GM19351 (cell line): ENCODE measurements around the gene SEZ6.

ENCODE experiments used
- ATAC-seq: cut with Tn5 transposase; IDR thresholded peaks from one replicate; pipeline ENCODE4 v1.9.1; 2021; ENCODE audit warnings: mild to moderate bottlenecking, moderate library complexity; ENCODE audit not compliant: unreplicated experiment

SEZ6 gene

GRCh38 chr17:28977659-28978355 is 28.0 kb downstream of the SEZ6 start:
- ATAC-seq, result no peak

GRCh38 chr17:28975646-28976045 is 30.2 kb downstream of the SEZ6 start:
- no peak for ATAC-seq

GRCh38 chr17:28975031-28975430 is 30.8 kb downstream of the SEZ6 start:
- ATAC-seq, result no peak

- no peak for ATAC-seq
Measured at GRCh38 chr17:28974451-28974850, 31.4 kb downstream of the SEZ6 start.

- ATAC-seq, result no peak
Measured at GRCh38 chr17:28973425-28973824, 32.4 kb downstream of the SEZ6 start.

- ATAC-seq, result no peak
Measured at GRCh38 chr17:28972437-28972836, 33.4 kb downstream of the SEZ6 start.

GRCh38 chr17:28970879-28971278 is 35.0 kb downstream of the SEZ6 start:
- no peak for ATAC-seq

- ATAC-seq, result no peak
Measured at GRCh38 chr17:28969706-28970393, 36.0 kb downstream of the SEZ6 start.

GRCh38 chr17:28968914-28969295 is 36.9 kb downstream of the SEZ6 start:
- ATAC-seq, result no peak

- ATAC-seq, result no peak
Measured at GRCh38 chr17:28968231-28968913, 37.5 kb downstream of the SEZ6 start.

GRCh38 chr17:28967221-28968135 is 38.4 kb downstream of the SEZ6 start:
- no peak for ATAC-seq

GRCh38 chr17:28963841-28964240 is 42.0 kb downstream of the SEZ6 start:
- ATAC-seq, result no peak

- no peak for ATAC-seq
Measured at GRCh38 chr17:28963055-28963611, 42.7 kb downstream of the SEZ6 start.

GRCh38 chr17:28961391-28961790 is 44.4 kb downstream of the SEZ6 start:
- no peak for ATAC-seq

- no peak for ATAC-seq
Measured at GRCh38 chr17:28960256-28961061, 45.4 kb downstream of the SEZ6 start.

GRCh38 chr17:28959471-28959871 is 46.4 kb downstream of the SEZ6 start:
- ATAC-seq, result no peak

- no peak for ATAC-seq
Measured at GRCh38 chr17:28958820-28959455, 46.9 kb downstream of the SEZ6 start.

- ATAC-seq, result no peak
Measured at GRCh38 chr17:28957992-28958355, 47.9 kb downstream of the SEZ6 start.

GRCh38 chr17:28957277-28957991 is 48.4 kb downstream of the SEZ6 start:
- ATAC-seq, result no peak
